SHP77 treated with DMSO at 0.1 percent for 48 hours (cell line): ENCODE measurements around the gene WDFY4.

ENCODE experiments used
- DNase-seq: peaks from one replicate; lab custom pipeline; 2025; lab: John Stamatoyannopoulos, UW

WDFY4 gene

GRCh38 chr10:48818861-48819520 lies 134.3 kb downstream of the WDFY4 start:
- no peak for DNase-seq

DNA sequence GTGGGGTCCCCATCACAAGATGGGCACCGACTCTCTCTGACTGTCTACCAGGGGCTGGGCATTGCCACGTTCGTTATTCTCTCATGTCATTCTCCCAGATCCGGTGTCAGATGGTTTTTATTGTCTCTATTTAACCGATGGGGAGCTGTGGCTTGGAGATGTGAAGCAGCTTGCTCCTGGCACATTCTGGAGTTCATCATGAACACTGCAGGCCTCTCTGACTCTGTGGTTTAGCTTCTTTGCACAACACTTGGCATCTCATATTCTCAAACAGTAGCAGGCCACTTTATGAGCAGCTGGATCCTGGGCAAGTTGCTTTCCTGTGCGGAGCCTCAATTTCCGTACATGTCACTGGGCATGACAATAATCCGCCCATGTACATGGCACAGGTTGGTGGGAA lies 135.1 kb downstream of the WDFY4 start:
- DNase-seq = no peak

DNA sequence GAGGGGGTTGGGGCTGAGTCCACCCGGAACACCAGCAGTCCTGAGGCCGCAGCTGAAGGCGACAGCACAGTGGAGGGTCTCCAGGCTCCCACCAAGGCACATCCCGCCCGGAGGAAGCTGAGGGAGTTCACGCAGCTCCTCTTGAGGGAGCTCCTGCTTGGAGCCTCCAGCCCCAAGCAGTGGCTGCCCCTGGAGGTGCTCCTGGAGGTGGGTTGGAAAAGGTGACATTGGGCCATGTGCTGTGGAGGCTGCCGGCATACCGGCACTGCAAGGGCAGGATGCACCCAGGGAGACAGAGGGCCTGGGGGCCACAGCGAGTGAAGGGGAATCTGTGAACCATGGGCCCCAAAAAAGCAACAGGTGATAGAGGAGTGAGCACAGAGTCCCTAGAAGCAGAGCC lies 135.6 kb downstream of the WDFY4 start:
- DNase-seq = no peak

GRCh38 chr10:48820699-48821098 lies 136.0 kb downstream of the WDFY4 start:
- no peak for DNase-seq

DNA sequence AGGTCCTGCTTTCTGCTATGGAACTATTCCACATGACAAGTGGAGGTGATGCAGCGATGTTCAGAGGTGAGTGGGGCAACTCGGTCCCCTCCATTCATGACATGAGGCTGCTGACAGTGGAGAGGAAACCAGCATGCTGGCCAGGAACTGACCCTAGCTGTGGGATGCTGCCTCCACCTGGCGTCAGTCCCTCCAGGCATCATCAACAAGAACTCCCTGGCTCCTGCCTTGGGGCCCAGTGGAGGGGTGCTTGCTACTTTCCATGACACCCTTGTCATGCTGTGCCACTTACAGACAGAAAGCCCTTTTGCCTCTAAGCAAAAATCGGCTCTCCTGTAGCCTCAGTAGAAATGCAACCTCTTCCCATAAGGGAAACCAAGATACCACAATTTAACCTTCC lies 136.4 kb downstream of the WDFY4 start:
- DNase-seq = no peak

DNA sequence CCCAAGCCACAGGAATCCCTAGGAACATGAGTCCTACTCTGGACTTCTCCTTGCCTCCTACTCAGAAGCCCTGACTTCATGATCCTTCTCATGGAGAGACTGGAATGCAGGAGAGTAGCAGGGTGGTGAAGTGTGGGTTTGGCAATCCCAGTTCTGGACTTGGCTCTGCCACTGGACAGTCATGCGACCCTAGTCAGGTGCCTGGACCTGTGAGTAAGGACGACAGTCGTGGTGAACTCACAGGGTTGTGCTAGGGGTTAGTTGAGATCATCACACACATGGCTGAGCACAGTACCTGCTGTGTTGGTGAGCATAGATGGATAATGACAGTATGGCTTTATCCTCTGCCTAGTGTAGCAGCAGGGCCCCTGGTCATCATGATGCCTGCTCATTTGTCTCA lies 137.0 kb downstream of the WDFY4 start:
- DNase-seq = no peak

GRCh38 chr10:48833674-48834073 lies 149.0 kb downstream of the WDFY4 start:
- DNase-seq = no peak

GRCh38 chr10:48834189-48834965 lies 149.7 kb downstream of the WDFY4 start:
- no peak for DNase-seq

DNA sequence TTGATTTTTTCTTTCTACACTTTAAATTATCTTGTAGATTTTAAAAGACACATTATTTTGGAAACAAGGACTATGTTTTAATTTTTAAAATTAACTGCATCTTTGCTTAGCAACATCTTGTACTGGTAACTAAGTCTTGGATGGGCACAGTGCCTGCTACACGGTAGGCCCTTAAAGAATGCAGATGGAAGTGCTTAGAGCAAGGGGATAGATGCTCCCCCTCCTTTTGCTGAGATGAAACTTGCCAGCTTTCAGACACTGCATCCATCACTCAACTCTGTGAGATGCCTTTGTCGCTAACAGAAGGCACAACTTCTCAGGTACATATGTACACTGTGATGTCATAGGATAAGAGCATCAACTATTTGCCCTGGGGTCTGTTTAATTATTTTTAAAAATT lies 151.1 kb downstream of the WDFY4 start:
- DNase-seq = no peak

DNA sequence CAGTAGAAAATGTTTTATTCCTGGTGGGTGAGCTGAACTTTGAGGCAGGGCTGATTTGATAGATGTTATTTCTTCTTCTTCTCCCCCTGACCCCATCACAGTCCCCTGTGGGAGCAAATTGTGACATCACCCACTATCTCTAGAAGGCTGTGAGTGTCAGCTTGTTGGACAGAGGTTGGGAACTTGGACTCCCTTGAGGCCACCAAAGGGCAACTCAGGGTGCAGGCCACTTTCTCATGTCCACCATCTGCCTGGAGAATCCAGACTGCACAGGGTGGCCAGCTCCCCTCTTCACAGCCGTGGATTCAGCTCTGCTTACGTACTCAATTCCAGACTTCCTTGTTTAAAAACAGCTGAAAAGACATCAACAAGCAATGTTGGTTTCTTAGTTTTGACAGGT lies 151.9 kb downstream of the WDFY4 start:
- no peak for DNase-seq

- no peak for DNase-seq
These were observed 154.2 kb downstream of the WDFY4 start for GRCh38 chr10:48838834-48839233.

DNA sequence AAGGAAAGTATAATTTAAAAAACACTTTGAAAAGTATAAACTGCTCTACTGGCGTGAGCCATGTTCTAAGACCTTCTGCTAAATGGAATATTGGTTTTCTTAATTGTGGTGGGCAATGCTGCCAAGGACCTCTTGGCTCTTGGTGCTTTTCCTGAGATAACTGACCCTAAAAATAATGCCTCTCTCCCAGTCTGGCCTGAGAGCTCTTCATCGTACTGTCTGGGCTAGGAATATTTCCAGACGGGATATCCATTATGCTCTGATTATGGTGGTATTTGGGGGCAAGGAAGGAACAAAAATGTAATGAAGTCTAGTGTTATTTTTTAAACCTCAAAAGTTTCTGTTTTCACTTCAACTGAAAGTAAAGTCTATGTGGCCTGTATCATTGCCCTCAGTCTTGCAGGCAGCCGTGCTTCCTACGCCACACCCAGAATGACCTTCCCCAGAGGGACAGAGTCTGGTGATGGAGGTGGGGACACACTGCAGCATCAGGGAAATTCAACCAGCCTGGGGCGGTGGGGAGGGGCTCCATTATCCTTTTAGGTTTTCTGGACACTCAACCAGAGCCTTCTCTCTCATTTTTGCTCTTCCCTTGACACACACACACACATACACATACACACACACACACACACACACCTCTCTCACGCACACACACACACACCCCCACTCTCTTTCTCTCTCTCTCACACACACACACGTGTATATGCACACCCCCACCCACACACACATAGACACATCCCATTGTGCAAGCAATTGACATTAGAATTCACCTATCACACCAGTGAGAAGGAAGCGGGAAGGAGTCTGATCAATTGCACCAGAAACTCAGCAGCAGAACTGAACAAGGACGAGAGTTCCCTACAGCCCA lies 155.4 kb downstream of the WDFY4 start:
- no peak for DNase-seq

DNA sequence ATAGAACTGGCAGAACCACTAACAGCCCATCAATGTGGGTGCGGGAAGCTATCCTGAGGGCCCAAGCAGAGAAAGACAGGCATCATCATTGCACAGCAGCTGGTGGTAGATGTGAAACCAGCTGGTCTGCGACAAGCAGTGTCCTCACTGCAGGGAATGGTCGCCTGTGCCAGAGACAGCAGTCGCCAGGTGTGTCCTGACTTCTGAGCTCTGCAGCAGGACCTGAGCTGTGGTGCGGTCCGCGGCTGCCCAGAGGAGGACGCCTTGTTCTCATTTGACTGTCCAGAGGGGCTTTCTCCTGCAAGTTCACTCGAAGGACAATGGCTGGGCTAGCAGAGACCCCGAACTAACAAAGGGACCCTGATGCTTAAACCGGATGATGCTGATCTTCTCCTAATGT lies 157.6 kb downstream of the WDFY4 start:
- DNase-seq = no peak

- no peak for DNase-seq
These were observed 158.5 kb downstream of the WDFY4 start for GRCh38 chr10:48843198-48843597.

DNA sequence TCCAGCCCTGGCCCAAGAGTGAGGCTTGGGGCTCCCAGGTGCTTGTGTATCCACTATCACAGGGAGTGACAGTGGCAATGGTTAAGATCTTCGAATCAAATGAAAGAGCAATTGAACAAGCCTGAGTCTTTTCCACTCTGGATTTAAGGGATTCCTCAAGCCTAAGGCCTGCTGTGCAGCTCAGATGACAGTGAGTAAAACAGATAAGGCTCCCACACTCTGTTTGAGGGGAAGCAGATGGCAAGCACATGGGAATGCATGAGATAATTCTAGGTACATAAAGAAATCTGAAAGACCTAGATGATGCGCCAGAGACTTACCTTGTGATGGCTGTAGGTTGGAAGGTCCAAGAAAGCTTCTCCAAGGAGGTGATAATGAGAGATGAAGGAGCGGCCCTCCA lies 159.9 kb downstream of the WDFY4 start:
- no peak for DNase-seq

DNA sequence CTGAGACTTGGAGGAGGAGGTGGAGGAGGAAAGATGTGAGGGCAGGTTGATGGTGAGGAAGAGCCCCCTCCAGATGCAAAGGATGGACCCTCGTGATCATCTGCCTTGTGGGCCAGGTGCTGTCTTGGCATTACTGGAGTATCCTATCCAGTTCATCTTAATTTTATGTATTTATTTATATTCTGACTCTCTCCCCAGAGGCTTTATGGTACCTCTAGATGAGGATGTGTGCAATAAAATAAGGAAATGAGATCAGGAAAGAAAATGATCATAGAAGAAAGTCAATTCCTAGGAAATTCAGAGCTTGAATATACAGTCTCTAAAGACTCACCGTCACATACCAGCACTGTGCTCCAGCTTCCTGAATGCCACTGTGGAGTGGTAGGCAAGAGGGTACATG lies 160.8 kb downstream of the WDFY4 start:
- no peak for DNase-seq

GRCh38 chr10:48847691-48848090 lies 163.0 kb downstream of the WDFY4 start:
- no peak for DNase-seq

- DNase-seq = no peak
These were observed 172.2 kb downstream of the WDFY4 start for GRCh38 chr10:48856855-48857254.

GRCh38 chr10:48872234-48872633 lies 187.6 kb downstream of the WDFY4 start:
- no peak for DNase-seq

- DNase-seq = no peak
These were observed 193.4 kb downstream of the WDFY4 start for GRCh38 chr10:48878091-48878490.

DNA sequence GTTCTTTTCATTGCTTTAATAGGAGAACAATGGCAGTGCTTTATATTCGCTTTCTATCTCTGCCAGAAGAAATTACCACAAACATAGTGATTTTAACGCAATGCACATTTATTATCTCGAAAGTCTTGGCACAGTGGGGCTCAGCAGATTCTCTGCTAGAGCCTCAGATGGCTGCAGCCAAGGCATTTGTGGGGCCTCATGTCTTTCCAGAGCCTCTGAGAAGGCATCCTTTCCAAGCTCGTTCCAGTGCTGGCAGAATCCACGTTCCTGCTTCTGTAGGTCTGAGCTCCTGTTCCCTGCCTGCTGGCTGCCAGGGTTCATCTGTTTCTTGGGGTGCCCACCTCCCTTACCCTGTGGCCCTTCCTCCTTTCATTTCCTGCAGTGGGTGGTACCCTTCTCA lies 194.8 kb downstream of the WDFY4 start:
- no peak for DNase-seq

GRCh38 chr10:48880016-48880705 lies 195.5 kb downstream of the WDFY4 start:
- DNase-seq = no peak
